ENCODE measurements around the gene TRPV4.

Gene TRPV4

GRCh38 chr12:109804820-109805761 lies 28.1 kb downstream of the TRPV4 start:
- peak; percentile 6 for DNase-seq

- no peak for DNase-seq
Observed at GRCh38 chr12:109803678-109804077, 29.5 kb downstream of the TRPV4 start.

DNA sequence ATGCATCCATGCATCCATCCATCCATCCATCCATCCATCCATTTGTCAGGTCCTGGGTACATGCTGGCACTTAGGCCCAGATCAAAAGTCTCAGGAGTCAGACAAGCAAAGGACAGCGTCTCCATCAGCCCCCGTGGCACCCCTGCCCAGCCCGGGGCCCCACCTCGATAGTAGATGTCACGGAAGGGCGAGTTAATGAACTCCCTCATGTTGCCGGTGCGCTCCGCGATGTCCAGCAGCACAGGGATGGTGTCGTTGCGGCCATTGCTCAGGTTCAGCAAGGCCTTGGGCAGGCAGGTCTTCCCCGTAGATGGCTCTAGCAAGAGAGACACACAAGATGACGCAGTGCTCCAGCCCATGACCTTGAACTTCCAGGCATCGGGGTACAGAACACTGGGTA lies 30.4 kb downstream of the TRPV4 start:
- no peak for DNase-seq

DNA sequence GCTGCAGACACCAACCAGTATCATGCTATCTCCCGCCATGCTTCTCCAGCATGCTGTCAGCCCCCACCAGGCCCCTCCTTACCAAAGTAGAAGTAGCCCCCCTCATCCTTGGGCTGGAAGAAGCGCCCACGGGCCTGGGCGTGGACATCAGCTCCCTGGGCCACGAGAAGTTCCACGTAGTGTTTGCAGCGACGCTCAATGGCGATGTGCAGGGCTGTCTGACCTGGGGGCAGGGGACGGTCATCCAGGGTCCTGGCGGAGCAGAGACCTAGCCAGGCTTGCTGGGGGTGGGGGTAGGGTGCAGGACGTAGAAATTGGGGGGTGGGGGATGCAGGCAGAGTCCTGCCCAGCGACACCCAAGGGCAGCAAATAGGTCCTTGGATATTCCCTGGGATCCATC lies 32.7 kb downstream of the TRPV4 start:
- DNase-seq = no peak

GRCh38 chr12:109798691-109799090 lies 34.5 kb downstream of the TRPV4 start:
- no peak for DNase-seq

- no peak for DNase-seq
Observed at GRCh38 chr12:109797905-109798669, 35.1 kb downstream of the TRPV4 start.

GRCh38 chr12:109796057-109796456 lies 37.1 kb downstream of the TRPV4 start:
- DNase-seq = no peak

DNA sequence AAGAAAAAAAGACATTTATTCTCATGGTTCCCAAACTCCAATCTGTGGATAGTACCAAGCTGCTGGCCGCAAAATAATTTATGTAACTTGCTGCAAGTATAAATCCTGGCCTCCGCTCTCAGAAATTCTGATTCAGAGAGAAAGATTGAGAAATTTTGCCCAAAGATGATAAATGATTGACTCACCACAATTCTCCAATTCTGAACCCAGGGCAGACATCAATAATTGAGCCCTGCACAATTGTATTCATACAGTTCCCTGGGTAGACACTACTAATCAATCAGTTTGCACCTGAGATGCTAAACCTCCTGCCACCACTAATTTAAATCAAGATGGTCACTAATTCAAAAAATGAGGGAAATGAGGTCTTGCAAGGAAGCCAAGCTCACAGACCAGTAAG lies 38.2 kb downstream of the TRPV4 start:
- no peak for DNase-seq

DNA sequence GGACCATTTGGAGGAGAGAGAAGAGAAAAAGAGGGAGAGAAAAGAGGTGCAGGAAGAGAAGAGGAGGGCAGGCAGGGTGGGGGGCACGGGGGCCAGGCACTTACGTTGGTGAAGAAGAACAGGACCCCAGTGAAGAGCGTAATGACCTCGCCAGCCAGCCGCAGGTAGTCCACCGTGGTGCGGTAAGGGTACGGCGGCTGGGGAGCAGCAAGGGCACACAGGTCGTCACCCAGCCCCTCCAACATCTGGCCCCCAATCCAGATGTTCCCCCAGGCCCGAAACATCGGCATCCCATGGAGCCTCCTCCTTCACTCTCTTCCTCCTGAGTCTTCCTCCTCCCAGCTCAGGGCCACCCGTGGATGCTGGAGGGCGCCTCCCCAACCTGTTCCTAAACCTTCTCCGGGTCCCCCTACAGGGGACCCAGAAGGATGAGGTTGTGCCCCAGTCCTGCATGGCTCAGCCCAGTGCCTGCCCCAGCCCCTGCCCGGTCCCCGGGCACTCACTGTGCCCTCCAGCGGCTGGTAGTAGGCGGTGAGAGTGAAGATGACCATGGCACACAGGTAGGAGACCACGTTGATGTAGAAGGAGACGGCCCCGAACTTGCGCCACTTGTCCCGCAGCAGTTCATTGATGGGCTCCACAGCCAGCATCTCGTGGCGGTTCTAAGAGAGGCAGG lies 39.2 kb downstream of the TRPV4 start:
- no peak for DNase-seq

DNA sequence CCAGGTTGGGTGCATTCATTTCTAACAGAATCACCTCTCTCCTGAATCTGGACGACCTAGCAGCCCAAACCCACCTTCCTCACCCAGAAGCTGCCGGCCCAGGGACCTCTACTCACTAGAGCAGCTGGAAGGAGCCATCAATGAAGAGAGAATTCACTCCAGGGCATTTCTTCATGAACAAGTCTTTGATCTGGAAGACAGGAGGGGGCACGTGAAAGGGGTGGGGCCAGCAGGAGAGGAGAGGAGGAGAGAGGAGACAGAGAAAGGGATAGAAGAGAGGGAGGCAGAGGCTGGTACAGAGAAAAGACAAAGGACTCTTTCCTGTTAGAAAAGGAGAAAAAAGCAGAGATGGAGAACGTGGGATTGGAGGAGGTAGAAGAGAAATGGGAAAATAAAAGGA lies 39.8 kb downstream of the TRPV4 start:
- no peak for DNase-seq

DNA sequence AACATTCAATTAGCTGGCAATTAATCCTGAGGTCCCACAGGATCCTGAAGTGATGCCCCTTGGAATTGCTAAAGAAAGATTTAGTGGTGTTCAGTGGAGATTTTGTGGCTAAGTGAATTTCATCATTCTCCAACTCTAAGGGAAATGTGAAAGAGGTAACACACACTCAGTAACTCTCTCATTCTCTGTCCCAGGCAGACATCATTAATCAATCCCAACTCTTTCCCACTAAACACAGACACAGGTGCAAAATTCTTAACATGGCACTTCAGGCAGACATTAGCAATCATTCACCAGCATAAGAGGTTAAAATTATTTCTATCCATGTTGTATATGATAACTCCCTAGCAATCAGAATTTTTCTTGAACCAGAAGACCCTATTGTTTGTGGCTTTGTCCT lies 40.2 kb downstream of the TRPV4 start:
- DNase-seq = no peak

DNA sequence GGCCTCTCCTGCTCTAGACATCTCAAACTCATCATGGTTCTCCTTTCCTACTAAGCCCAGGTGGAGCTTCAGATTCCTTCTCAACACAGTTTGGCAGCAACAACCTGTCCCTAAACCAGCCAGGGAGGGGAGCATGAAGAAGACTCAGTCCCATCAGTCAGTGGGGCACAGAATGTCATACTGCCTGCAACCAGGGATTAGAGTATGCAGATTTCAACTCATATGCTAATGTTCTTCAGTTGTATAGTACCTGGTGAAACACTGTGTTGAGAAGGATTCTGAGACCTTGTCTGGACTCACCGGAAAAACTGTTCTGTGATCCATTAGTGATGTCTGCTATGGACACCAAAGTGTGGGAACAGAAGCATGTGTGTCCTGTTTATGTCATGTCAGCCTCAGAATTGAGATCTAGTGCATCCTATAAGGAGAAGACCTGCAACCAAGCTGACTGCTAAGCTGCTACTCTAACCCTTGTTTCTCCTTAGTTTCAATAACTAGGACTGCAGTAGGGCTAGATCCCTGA lies 43.6 kb downstream of the TRPV4 start:
- no peak for DNase-seq

DNA sequence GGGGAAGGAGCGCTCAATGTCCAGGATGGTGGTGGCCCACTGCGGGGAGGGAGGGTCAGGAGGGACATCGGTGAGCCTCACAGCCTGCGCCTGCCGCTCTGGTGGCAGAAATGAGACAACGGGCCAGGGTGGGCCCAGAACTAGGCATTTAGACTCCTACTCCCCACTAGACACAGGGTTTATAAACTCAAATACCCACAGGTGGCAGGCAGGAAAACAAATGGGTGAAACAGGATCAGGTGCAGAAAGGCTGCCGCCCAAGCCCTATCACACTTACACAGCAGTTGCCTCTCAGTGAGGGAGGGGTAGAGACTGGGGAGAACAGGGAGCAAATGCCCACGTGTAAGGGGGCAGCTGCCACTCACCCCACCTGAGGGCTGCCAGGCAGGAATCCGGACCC lies 46.4 kb downstream of the TRPV4 start:
- no peak for DNase-seq

DNA sequence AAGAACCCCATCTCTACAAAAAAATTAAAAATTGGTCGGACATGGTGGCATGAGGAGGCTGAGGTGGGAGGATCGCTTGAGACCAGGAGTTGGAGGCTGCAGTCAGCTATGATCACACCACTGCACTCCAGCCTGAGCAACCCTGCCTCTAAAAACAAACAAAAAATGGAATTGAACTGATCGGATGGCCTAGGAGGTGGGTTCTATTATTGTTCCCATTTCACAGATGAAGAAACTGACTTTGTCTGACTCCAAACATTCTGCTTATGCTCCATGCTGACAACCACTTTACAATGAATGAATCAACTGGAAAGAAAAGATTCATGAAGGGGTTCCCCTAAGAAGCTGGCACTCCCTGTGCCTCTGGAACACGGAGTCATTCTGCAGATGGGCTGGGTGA lies 47.3 kb downstream of the TRPV4 start:
- DNase-seq = no peak

DNA sequence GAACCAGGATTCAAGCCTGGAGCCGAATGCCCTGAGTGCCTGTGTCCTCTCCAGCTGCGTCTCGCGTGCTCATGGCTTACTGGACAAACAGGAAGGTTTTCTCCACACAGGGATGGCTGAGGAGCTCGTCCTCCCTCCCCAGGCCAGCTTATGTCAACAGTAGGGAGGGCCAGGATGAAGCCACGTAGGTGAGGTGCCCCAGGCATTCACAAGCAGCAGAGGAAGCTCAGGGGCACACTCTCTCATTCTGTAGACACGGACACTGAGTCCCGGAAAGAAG lies 49.3 kb downstream of the TRPV4 start:
- no peak for DNase-seq

GRCh38 chr12:109783135-109783964 lies 49.8 kb downstream of the TRPV4 start:
- DNase-seq = no peak

DNA sequence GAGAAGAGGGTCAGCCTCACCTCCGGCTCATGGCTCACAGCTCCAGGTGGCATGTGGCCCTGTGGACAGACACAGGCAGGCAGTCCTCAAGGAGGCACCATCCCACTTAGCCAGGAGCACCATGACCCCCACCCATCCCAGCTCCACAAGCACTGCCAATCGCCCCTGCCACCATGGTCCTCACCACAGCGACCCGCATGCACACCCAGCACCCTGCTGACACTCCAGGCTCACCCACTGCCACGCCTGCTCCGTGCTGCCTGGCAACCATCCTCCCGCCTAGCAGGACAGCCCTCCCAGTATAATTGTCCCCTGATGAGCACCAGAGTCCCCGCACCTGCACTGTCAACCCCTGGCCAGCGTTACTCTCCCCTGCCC lies 50.9 kb downstream of the TRPV4 start:
- no peak for DNase-seq

DNA sequence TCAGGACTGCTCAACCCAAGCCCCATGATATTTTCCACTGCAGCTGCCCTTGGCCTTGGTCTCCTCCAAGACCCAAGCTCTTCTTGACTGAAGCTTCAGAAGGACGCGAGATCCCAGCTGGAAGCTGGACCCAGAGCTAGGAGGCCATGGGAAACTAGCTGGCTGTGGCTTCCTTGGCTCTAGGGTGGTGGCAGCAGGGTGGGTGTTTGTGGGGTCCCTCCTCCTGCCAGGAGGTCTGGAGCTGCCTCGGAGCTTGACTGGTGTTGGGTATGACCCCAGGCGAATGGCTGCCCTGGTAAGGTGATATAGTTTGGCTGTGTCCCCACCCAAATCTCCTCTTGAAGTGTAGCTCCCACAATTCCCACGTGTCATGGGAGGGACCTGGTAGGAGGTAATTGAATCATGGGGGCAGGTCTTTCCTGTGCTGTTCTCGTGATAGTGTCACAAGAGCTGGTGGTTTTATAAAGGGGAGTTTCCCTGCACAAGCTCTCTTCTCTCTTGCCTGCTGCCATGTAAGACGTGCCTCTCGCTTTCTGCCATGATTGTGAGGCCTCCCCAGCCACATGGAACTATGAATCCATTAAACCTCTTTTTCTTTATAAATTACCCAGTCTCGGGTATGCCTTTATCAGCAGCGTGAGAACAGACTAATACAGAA lies 51.4 kb downstream of the TRPV4 start:
- no peak for DNase-seq

DNA sequence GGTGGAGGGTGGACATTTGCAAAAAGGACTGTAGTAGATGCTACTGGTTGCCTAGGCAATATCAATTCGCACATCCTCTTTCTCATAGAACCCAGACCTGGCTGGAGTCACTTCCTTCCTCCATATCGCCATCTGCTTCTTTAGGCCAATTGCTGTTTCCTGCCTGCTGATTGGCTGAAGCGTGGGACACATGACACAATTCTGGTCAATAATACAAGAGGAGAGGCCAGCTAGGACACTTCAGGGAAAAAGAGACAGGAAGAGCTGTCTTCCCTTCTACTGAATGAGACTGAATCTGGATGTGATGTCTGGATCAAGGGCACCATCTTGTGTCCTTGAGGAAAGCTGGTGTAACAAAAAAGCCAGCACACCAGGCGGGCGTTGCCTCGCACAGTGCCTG lies 53.8 kb downstream of the TRPV4 start:
- DNase-seq = no peak

DNA sequence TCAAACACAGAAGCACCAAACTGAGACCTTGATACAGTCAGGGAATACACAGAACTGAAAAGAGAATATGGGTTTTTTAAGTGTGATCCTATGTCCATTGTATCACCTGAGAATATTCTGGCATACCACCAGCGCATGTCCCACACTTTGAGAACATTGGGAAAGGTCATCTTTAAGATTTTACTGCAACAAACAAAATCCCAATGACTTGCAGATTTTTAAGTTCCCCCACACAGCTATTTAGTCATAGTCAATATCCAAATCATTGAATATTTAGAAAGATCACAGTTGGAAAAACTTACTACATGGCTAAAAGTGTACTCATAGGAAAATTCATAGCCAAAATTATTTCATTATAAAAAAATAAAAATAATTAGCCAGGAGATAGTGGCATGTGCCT lies 54.5 kb downstream of the TRPV4 start:
- no peak for DNase-seq

GRCh38 chr12:109777544-109777943 lies 55.7 kb downstream of the TRPV4 start:
- DNase-seq = no peak

DNA sequence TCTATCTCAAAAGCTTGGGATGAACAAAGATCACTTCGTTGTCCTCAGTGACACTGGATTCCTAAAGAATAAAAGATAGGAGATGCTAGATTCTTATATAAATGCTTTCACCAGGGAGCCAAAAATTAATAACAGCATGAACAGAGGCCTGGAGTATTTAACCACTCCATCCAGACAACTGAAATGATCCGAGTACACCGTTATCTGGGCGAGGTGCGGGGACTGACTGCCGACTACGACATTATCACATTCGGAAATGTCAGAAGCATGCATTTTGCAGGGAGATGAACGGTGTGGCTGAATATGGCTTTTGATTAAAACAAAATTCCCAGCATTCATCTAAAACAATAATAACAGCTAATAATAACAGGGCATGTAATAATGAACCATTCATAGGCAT lies 56.6 kb downstream of the TRPV4 start:
- DNase-seq = no peak
